Stimulated activated CD4-positive, alpha-beta T cell treated with anti-CD3 and anti-CD28 coated beads, Interleukin-1b, Interleukin-23, amount 100 ng/mL, for 4 hours (primary cell): ENCODE data around the gene ACADS.

Experiments
- DNase-seq, 2 donors: peaks; one replicate each; pipeline ENCODE4 v3.0.0-alpha.2; 2020; ENCODE audit warnings: low read depth in 2 of 2

ACADS gene

GRCh38 chr12:120725659-120726509, at the start of gene ACADS:
ACADS (plus strand) TSS chr12:120725826; CDS start chr12:120725886, 60 bp downstream.
- peak; percentile 82 to 94 for DNase-seq

GRCh38 chr12:120677765-120678473, 47.7 kb upstream of the ACADS start:
- no peak for DNase-seq

- no peak for DNase-seq
Measured at GRCh38 chr12:120678572-120678971, 47.1 kb upstream of the ACADS start.

- no peak for DNase-seq
Measured at GRCh38 chr12:120680165-120680738, 45.4 kb upstream of the ACADS start.

GRCh38 chr12:120684523-120684932, 41.1 kb upstream of the ACADS start:
- no peak for DNase-seq

- no peak for DNase-seq
Measured at GRCh38 chr12:120685522-120685921, 40.1 kb upstream of the ACADS start.

- DNase-seq = peak; percentile 94
Measured at GRCh38 chr12:120686151-120686689, 39.4 kb upstream of the ACADS start.

GRCh38 chr12:120686690-120687577, 38.7 kb upstream of the ACADS start, which contains the start of gene MLEC:
MLEC (plus strand) TSS chr12:120687149; CDS start chr12:120687297, 148 bp downstream.
- peak; percentile 98 to 99 for DNase-seq

- DNase-seq = peak; percentile 32
Measured at GRCh38 chr12:120687578-120688289, 37.9 kb upstream of the ACADS start.

- no peak for DNase-seq
Measured at GRCh38 chr12:120688527-120689071, 37.0 kb upstream of the ACADS start.

GRCh38 chr12:120689397-120690082, 36.1 kb upstream of the ACADS start:
- no peak for DNase-seq

GRCh38 chr12:120690083-120690450, 35.6 kb upstream of the ACADS start:
- no peak for DNase-seq

- DNase-seq = no peak
Measured at GRCh38 chr12:120690978-120691377, 34.6 kb upstream of the ACADS start.

- no peak for DNase-seq
Measured at GRCh38 chr12:120692524-120693033, 33.0 kb upstream of the ACADS start.

- DNase-seq = no peak
Measured at GRCh38 chr12:120693848-120694247, 31.8 kb upstream of the ACADS start.

- DNase-seq = no peak
Measured at GRCh38 chr12:120696626-120697025, 29.0 kb upstream of the ACADS start.

GRCh38 chr12:120697344-120697743, 28.3 kb upstream of the ACADS start:
- no peak for DNase-seq

GRCh38 chr12:120698665-120699064, 27.0 kb upstream of the ACADS start:
- no peak for DNase-seq

GRCh38 chr12:120699553-120699952, 26.1 kb upstream of the ACADS start:
- no peak for DNase-seq
